Heart right ventricle (tissue), 16 donors: Measurements from ENCODE around the gene STXBP5. TPM values are rescaled to one million over a fixed set of nuclear protein-coding genes. Genes with fewer than 3 reads are reported as not detected.

Source experiments
- ATAC-seq, 8 donors: fragments of 200-7000 bp; cut with Tn5 transposase; one replicate each; pipeline ENCODE4 v1.9.1; 2020; ENCODE audit warnings: mild to moderate bottlenecking in 8 of 8, moderate library complexity in 8 of 8, moderate number of reproducible peaks in 1 of 8
- DNase-seq, 2 donors: peaks; one replicate each; pipeline ENCODE4 v3.0.0-alpha.2; 2020
- H3K27ac ChIP-seq, 10 donors: fragments of 200-600 bp; sonication (generic) in 2 of 10; one replicate each; pipeline versions ENCODE4 v1.5.0 to v1.8.0; 2020 to 2022; ENCODE audit warnings: mild to moderate bottlenecking in 3 of 10
- H3K27me3 ChIP-seq, 7 donors: fragments of 200-600 bp; one replicate each; pipeline ENCODE4 v1.8.0; 2021 to 2022; ENCODE audit warnings: mild to moderate bottlenecking in 2 of 7
- H3K36me3 ChIP-seq, 9 donors: fragments of 200-600 bp; sonication (generic) in 1 of 9; one replicate each; pipeline versions ENCODE4 v1.5.0 to v1.8.0; 2020 to 2022; ENCODE audit warnings: mild to moderate bottlenecking in 2 of 9
- H3K4me1 ChIP-seq, 9 donors: fragments of 200-600 bp; sonication (generic) in 1 of 9; one replicate each; pipeline versions ENCODE4 v1.5.0 to v1.8.0; 2020 to 2022; ENCODE audit warnings: mild to moderate bottlenecking in 4 of 9
- H3K4me3 ChIP-seq, 10 donors: fragments of 200-600 bp; sonication (generic) in 2 of 10; one replicate each; pipeline versions ENCODE4 v1.5.0 to v1.8.0; 2020 to 2022; ENCODE audit warnings: mild to moderate bottlenecking in 7 of 10, moderate library complexity in 2 of 10
- H3K9me3 ChIP-seq, 11 donors: fragments of 200-600 bp in 10 of 11; sonication (generic) in 2 of 11; one replicate each; pipeline versions ENCODE4 v1.5.0 to v1.8.0; 2013 to 2022; ENCODE audit warnings: mild to moderate bottlenecking in 2 of 11, control low read depth in 1 of 11, moderate library complexity in 1 of 11
- WGBS, 2 donors: extraction: QIAGEN DNeasy Blood & Tissue Kit; methylation state at CpG; one replicate each; pipeline ENCODE4 v1.1.7; 2013; ENCODE audit warnings: inconsistent platforms in 1 of 2; 5-methylcytosine and 5-hydroxymethylcytosine counted together
- intact Hi-C, 10 donors: fragments of 100-400 bp; cut with DNase I; formaldehyde crosslinking; loops; one replicate each; pipeline versions ENCODE4 v1.11.1 to v1.14.2; 2022
- polyA plus RNA-seq, 2 donors: library from polyadenylated mRNA; stranded (reverse); fragments of 200-250 nt; gene quantifications; one replicate each; pipeline ENCODE4 v1.2.3, GENCODE V29; 2013
- total RNA-seq, 10 donors: library from RNA; stranded (reverse); fragmentation: NEBNext Ultra II Directional in 3 of 10; extraction: Animal tissue kit (Norgen Biotek cat#: 25700) in 3 of 10; gene quantifications; one replicate each; pipeline versions ENCODE4 v1.2.1 to v1.2.4, GENCODE V29; 2021 to 2023
- TF ChIP-seq, protein P1 (sequence below), 9 donors: fragments of 200-600 bp; sonication (generic) in 2 of 9; IDR thresholded peaks; one replicate each; pipeline versions ENCODE4 v1.5.0 to v1.8.0; 2021 to 2022; ENCODE audit warnings: antibody characterized with exemption in 9 of 9, mild to moderate bottlenecking in 5 of 9, moderate library complexity in 1 of 9
- donor health status: Arrhythmogenic right ventricular cardiomyopathy.
- donor health status: ischemic (EF 13 %, LVEDD 7.1; RV severe dilation, severe dysfunction).
- donor health status: healthy with polysubstance abuse.
- donor health status: DM: no; HTN: yes; CAD: no.
- donor health status: DM: no; HTN: no; CAD: no.
- donor health status: ischemic (EF 25% LVEDD 6.9; RV normal size, moderate dysfunction).
- donor health status: ischemic (EF 25% LVEDD 5.7; RV mildly dilated, moderate dysfunction).
- donor health status: healthy.
- donor health status: DM: yes; HTN: yes; CAD: no.
- donor health status: Ischemic cardiomyopathy.
- donor health status: ischemic (EF 35%, LVEDD 5.7; RV mildly dilated, moderate dysfunction).
- donor health status: nonischemic (EF 11% LVEDD 7.7; RV severe dilation, severe dysfunction).
- donor health status: DM: yes; HTN: yes; CAD: no.
- donor health status: PGD.
- donor health status: ischemic (EF 29% LVEDD 5.4; RV normal size, mild dysfunction).
- donor health status: nonischemic (EF 23%, LVEDD 6.1; RV moderate dilation, normal function).

Gene STXBP5
- total and polyA plus RNA-seq, 12 donors: 2.8 to 23.2 (median 13.4) TPM

DNA sequence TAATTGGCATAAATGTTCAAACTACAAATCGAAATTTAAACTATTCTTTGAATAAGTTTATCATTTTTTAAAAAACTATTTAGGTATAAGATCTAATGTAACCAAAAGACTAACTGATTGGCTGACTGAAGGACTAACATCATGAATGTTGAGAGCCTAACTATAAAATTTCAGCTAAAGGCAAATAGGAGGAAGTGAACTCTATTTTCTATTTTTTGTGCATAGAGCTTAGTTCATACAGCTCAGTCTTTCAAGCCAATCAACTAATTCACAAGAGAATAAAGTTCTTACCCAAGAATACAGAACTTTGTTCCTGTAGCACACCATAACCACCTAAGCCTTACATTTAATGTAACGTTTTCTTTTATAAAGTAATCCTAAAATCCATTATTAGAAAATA, 46.3 kb upstream of the STXBP5 start:
- Histone ChIP-seq H3K4me1 (peaks cover 0 to 8% (median 0%) of the 10 kb centered on the region in 9 donors), H3K9me3 (no peaks in the 10 kb centered on the region), H3K27me3 (no peaks in the 10 kb centered on the region), H3K36me3 (no peaks in the 10 kb centered on the region), H3K27ac (no peak overlapping the region), H3K4me3 (no peak overlapping the region)
- TF ChIP-seq, protein P1, sequence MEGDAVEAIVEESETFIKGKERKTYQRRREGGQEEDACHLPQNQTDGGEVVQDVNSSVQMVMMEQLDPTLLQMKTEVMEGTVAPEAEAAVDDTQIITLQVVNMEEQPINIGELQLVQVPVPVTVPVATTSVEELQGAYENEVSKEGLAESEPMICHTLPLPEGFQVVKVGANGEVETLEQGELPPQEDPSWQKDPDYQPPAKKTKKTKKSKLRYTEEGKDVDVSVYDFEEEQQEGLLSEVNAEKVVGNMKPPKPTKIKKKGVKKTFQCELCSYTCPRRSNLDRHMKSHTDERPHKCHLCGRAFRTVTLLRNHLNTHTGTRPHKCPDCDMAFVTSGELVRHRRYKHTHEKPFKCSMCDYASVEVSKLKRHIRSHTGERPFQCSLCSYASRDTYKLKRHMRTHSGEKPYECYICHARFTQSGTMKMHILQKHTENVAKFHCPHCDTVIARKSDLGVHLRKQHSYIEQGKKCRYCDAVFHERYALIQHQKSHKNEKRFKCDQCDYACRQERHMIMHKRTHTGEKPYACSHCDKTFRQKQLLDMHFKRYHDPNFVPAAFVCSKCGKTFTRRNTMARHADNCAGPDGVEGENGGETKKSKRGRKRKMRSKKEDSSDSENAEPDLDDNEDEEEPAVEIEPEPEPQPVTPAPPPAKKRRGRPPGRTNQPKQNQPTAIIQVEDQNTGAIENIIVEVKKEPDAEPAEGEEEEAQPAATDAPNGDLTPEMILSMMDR (IDR thresholded peaks at IDR 0.05): no peak
- 79 to 92% methylated on average over 2 of the region's 2 CpGs for WGBS, 2 donors
- intact Hi-C loops: no loop called here
- ATAC-seq (no peak), DNase-seq (no peak)

DNA sequence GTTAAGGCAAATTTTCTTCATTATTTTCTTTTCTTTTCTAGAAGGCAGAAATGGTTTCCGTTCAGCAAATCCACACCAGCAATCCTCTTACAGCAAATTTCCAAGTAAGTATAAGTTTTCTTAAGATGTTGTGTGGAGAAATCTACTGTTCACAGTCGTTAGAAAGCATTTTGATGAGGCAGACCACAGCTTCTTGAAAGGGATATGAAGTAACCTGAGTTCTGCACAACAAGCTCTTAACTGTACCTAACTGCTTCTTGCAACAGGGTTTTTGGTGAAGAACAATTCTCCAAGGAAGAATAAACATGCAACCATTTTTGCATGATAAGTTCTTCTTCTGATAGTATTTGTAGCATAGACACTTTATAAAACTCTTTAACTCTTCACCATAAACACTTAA, 45.3 kb upstream of the STXBP5 start:
- H3K36me3 ChIP-seq: no peaks in the 10 kb centered on the region
- TF ChIP-seq, protein P1 (IDR thresholded peaks at IDR 0.05): no peak
- no peaks in the 10 kb centered on the region for H3K27me3 ChIP-seq
- intact Hi-C loops: no loop called here
- H3K27ac ChIP-seq: peak overlapping the region in 1 of 10 donors; percentile 12
- ATAC-seq (no peak), DNase-seq (no peak)
- H3K9me3 ChIP-seq: no peaks in the 10 kb centered on the region
- 81 to 83% methylated on average over 2 of the region's 2 CpGs for WGBS, 2 donors
- no peak overlapping the region for H3K4me3 ChIP-seq
- peaks cover 0 to 8% (median 0%) of the 10 kb centered on the region in 9 donors for H3K4me1 ChIP-seq

DNA sequence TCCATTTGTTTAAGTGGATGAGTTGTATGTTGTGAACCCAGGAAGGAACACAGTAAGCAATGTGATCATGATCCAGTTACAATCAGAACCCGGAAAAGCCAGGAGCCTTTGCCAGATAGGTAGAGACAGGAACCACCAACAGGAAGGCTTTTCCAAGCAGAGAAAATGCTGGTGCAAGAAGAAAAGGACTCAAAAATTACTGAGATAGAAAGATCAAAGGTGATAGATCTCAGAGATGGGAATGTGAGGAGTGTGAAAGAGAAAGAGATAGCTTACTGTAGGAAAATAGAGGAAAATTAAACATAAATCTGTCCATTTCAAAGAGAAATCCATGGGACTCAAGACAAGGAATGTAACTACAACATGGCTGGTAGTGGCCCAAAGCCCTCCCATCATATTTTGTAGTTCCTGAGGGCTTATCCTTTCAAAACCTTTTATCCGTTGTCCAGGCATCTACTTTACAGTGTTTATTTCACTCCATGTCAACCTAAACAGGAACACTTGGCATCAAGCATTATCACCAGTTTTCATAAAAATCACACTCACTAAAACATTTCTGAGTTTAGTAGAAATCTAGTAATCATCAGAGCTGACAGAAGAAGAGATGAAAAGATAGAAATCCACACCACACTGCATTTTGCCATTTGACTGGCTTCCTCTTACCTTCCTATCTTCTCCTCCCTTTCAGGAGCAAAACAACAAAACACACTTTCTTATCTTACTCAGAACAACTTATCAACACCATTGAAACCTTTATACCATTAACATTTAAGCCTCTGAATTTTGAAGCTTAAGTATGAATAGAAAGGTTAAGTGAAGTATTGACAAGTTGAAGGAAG, 44.5 kb upstream of the STXBP5 start:
- H3K36me3 ChIP-seq: no peaks in the 10 kb centered on the region
- intact Hi-C loops: no loop called here
- DNase-seq (no peak), ATAC-seq (no peak)
- H3K27ac ChIP-seq: no peak overlapping the region
- no peaks in the 10 kb centered on the region for H3K27me3 ChIP-seq
- TF ChIP-seq, protein P1 (IDR thresholded peaks at IDR 0.05): no peak
- H3K4me1 ChIP-seq: peaks cover 0 to 8% (median 0%) of the 10 kb centered on the region in 9 donors
- H3K4me3 ChIP-seq: no peak overlapping the region
- WGBS, 2 donors: 74 to 83% methylated on average over 2 of the region's 2 CpGs
- no peaks in the 10 kb centered on the region for H3K9me3 ChIP-seq

DNA sequence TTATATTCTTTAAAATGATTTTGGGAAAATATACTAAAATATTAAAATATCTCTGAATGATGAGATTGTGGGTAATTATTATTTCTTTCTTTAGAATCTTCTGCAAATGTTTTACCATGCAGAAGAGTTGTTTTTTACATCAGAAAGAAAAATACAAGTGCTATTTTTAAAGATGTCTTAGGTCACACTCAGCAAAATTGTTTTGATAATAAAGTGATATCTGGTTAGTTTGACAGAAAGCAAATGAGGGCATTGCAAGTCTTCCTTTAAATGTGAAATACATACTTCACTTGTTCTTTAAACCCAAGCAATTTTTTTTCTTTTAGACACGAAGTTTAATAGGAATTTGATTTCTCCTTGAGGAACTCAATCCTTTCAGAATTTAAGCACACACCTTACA, 43.6 kb upstream of the STXBP5 start:
- no peaks in the 10 kb centered on the region for H3K27me3 ChIP-seq
- H3K4me3 ChIP-seq: no peak overlapping the region
- H3K36me3 ChIP-seq: no peaks in the 10 kb centered on the region
- H3K4me1 ChIP-seq: peaks cover 0 to 8% (median 0%) of the 10 kb centered on the region in 9 donors
- H3K9me3 ChIP-seq: no peaks in the 10 kb centered on the region
- DNase-seq (no peak), ATAC-seq (no peak)
- intact Hi-C loops: no loop called here
- TF ChIP-seq, protein P1 (IDR thresholded peaks at IDR 0.05): no peak
- WGBS, 2 donors: 78 to 85% methylated on average over 1 of the region's 1 CpG
- no peak overlapping the region for H3K27ac ChIP-seq
